ENCODE measurements around the gene SYVN1.

The SYVN1 gene

GRCh38 chr11:65150509-65151299 lies 16.4 kb upstream of the SYVN1 start (continued):
- TF ChIP-seq ZNF266 (tag by site-specific recombination; IDR thresholded peaks at IDR 0.05; ENCODE audit: low read depth) (no peak), FEZF1 (tag by site-specific recombination; IDR thresholded peaks at IDR 0.05) (no peak), ZNF621 (tag by site-specific recombination; IDR thresholded peaks at IDR 0.05) (no peak), ZNF155 (tag by site-specific recombination; IDR thresholded peaks at IDR 0.05) (no peak), ZBTB48 (tag by site-specific recombination; IDR thresholded peaks at IDR 0.05) (peak; percentile 99), ZNF174 (tag by site-specific recombination; IDR thresholded peaks at IDR 0.05) (no peak), ZNF239 (tag by site-specific recombination; IDR thresholded peaks at IDR 0.05) (no peak), YY1 (tag by site-specific recombination; IDR thresholded peaks at IDR 0.05) (no peak), ZNF596 (tag by site-specific recombination; IDR thresholded peaks at IDR 0.05) (no peak), ZNF121 (tag by site-specific recombination; IDR thresholded peaks at IDR 0.05) (no peak), ZSCAN30 (tag by site-specific recombination; IDR thresholded peaks at IDR 0.05) (no peak), ZBTB11 (tag by site-specific recombination; conservative IDR thresholded peaks at IDR 0.05; ENCODE audit: low read depth) (no peak), ATF2 (tag by site-specific recombination; IDR thresholded peaks at IDR 0.05; ENCODE audit: low read depth) (no peak), ZNF626 (tag by site-specific recombination; IDR thresholded peaks at IDR 0.05) (no peak), ZNF335 (tag by site-specific recombination; conservative IDR thresholded peaks at IDR 0.05) (peak; percentile 86), ZNF585B (tag by site-specific recombination; IDR thresholded peaks at IDR 0.05) (no peak), PRDM10 (tag by site-specific recombination; IDR thresholded peaks at IDR 0.05) (0 out of 2 replicates have a peak, but pooled peaks have one; percentile 49), BCL6B (tag by site-specific recombination; IDR thresholded peaks at IDR 0.05) (no peak), ZNF157 (tag by site-specific recombination; IDR thresholded peaks at IDR 0.05) (no peak), ZNF530 (tag by site-specific recombination; IDR thresholded peaks at IDR 0.05; ENCODE audit: low read depth) (no peak), ZSCAN4 (tag by site-specific recombination; IDR thresholded peaks at IDR 0.05) (no peak), ZNF350 (tag by site-specific recombination; IDR thresholded peaks at IDR 0.05) (no peak), ZNF280D (tag by site-specific recombination; IDR thresholded peaks at IDR 0.05) (no peak), ZNF214 (tag by site-specific recombination; IDR thresholded peaks at IDR 0.05; ENCODE audit: borderline replicate concordance) (no peak), GLIS1 (tag by site-specific recombination; IDR thresholded peaks at IDR 0.05) (peak; percentile 52), ZNF2 (tag by site-specific recombination; IDR thresholded peaks at IDR 0.05) (peak; percentile 61; the same call in 1 of the 2 replicates)

Measured in HEK293 (cell line).